Osteocyte (in vitro differentiated cells): ENCODE measurements around the gene KCNMB4. TPM values are rescaled to one million over a fixed set of nuclear protein-coding genes. Genes with fewer than 3 reads are reported as not detected.

Experiments used
- DNase-seq: peaks from one replicate; pipeline ENCODE4 v3.0.0; 2021; ENCODE audit warnings: mixed read lengths; ENCODE audit not compliant: unreplicated experiment; ENCODE audit errors: extremely low spot score
- H3K27ac Mint-ChIP-seq: one replicate; pipeline ENCODE4 v1.8.0; 2021; ENCODE audit warnings: mild to moderate bottlenecking, mixed read lengths; ENCODE audit not compliant: unreplicated experiment
- H3K27me3 Mint-ChIP-seq: one replicate; pipeline ENCODE4 v1.8.0; 2021; ENCODE audit warnings: mixed read lengths; ENCODE audit not compliant: unreplicated experiment
- H3K36me3 Mint-ChIP-seq: one replicate; pipeline ENCODE4 v1.8.0; 2021; ENCODE audit warnings: mixed read lengths; ENCODE audit not compliant: unreplicated experiment
- H3K4me1 Mint-ChIP-seq: one replicate; pipeline ENCODE4 v1.8.0; 2021; ENCODE audit warnings: mixed read lengths; ENCODE audit not compliant: unreplicated experiment
- H3K4me3 Mint-ChIP-seq: one replicate; pipeline ENCODE4 v1.8.0; 2021; ENCODE audit warnings: mild to moderate bottlenecking, moderate library complexity, mixed read lengths; ENCODE audit not compliant: unreplicated experiment
- H3K9me3 Mint-ChIP-seq: one replicate; pipeline ENCODE4 v1.8.0; 2021; ENCODE audit warnings: mixed read lengths; ENCODE audit not compliant: unreplicated experiment
- total RNA-seq: library from RNA; stranded (reverse); gene quantifications from 2 replicates; pipeline ENCODE4 v1.2.1, GENCODE V29; 2021
- TF ChIP-seq, protein P1 (sequence below): fragments of 200-600 bp; sonication (generic); IDR thresholded peaks from 2 replicates; pipeline ENCODE4 v1.5.0; 2021; ENCODE audit warnings: antibody characterized with exemption, mild to moderate bottlenecking, moderate library complexity

Gene KCNMB4
- total RNA-seq, 1 donor from 2014 or later = 1.1 TPM

DNA sequence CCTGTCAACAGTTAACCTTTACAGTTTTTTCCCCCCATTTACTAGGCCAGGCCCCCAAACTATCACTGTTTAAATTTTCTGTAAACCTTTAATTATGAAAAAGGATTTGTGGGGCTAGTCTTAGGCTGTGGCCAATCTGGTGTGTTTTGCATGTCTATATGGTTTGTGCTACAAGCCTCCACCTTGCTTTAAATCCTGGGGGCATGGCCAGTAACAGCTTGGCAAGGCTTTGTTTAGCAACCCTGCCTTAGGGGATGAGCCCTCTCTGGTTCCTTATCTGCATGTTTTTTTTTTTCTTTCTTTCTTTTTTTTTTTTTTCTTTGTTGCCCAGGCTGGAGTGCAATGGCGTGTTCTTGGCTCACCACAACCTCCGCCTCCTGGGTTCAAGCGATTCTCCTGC is 102.7 kb downstream of the KCNMB4 start:
- Mint-ChIP-seq H3K36me3 (no peaks in the 10 kb centered on the region), H3K9me3 (peaks cover 3% of the 10 kb centered on the region)

DNA sequence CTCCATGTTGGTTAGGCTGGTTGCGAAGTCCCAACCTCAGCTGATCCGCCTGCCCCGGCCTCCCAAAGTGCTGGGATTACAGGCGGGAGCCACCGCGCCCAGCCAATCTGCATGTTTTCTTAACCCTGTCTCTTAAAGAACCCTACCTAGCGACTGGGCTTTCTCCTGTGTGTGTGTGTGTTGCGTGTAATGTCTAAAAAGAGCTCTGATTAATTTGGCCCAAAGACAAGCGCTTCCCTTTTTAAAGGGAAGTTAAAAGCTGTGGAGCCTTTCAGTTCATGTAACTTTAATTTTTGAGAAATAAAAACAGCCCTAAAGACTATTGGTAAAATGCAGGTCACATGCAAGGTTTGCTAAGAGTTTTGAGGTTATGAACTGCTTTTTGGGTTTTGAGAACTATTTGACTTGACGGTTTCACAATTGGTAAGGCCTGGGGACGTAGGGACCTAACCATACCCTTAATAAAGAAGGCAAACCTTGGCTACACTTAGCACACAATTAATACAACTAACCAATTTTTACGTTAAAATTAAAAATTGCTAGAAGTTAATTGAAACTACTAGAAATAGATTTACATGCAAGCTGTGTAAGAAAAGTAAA is 103.2 kb downstream of the KCNMB4 start:
- H3K27me3 Mint-ChIP-seq = peaks cover 12% of the 10 kb centered on the region
- no peak overlapping the region for H3K4me3 Mint-ChIP-seq
- TF ChIP-seq, protein P1, sequence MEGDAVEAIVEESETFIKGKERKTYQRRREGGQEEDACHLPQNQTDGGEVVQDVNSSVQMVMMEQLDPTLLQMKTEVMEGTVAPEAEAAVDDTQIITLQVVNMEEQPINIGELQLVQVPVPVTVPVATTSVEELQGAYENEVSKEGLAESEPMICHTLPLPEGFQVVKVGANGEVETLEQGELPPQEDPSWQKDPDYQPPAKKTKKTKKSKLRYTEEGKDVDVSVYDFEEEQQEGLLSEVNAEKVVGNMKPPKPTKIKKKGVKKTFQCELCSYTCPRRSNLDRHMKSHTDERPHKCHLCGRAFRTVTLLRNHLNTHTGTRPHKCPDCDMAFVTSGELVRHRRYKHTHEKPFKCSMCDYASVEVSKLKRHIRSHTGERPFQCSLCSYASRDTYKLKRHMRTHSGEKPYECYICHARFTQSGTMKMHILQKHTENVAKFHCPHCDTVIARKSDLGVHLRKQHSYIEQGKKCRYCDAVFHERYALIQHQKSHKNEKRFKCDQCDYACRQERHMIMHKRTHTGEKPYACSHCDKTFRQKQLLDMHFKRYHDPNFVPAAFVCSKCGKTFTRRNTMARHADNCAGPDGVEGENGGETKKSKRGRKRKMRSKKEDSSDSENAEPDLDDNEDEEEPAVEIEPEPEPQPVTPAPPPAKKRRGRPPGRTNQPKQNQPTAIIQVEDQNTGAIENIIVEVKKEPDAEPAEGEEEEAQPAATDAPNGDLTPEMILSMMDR = no peak
- H3K4me1 Mint-ChIP-seq = no peaks in the 10 kb centered on the region
- DNase-seq = no peak
- peaks cover under 1% of the 10 kb centered on the region for H3K9me3 Mint-ChIP-seq
- no peaks in the 10 kb centered on the region for H3K36me3 Mint-ChIP-seq
- H3K27ac Mint-ChIP-seq = no peak overlapping the region

More for the DNA sequence above, 102.7 kb downstream of the KCNMB4 start:
- peaks cover 12% of the 10 kb centered on the region for H3K27me3 Mint-ChIP-seq
- no peaks in the 10 kb centered on the region for H3K4me1 Mint-ChIP-seq
- no peak overlapping the region for H3K4me3 Mint-ChIP-seq
- H3K27ac Mint-ChIP-seq = no peak overlapping the region
- DNase-seq = no peak
- TF ChIP-seq, protein P1 = no peak

GRCh38 chr12:70482764-70483163 is 116.7 kb downstream of the KCNMB4 start:
- Mint-ChIP-seq H3K4me3 (no peak overlapping the region), H3K27ac (no peak overlapping the region)
- TF ChIP-seq, protein P1 = no peak

More at GRCh38 chr12:70482764-70483163, 116.7 kb downstream of the KCNMB4 start:
- no peaks in the 10 kb centered on the region for H3K4me1 Mint-ChIP-seq
- DNase-seq = no peak
- H3K36me3 Mint-ChIP-seq = no peaks in the 10 kb centered on the region
- peaks cover 3% of the 10 kb centered on the region for H3K27me3 Mint-ChIP-seq
- H3K9me3 Mint-ChIP-seq = no peaks in the 10 kb centered on the region

Other genes starting within 250 kb of the KCNMB4 start
- 60.9 and 73.8 TPM in 2 replicates for gene CNOT2, start 122.9 kb upstream of the KCNMB4 start, total RNA-seq